Measurements from ENCODE around the gene TRIO.

Gene TRIO

DNA sequence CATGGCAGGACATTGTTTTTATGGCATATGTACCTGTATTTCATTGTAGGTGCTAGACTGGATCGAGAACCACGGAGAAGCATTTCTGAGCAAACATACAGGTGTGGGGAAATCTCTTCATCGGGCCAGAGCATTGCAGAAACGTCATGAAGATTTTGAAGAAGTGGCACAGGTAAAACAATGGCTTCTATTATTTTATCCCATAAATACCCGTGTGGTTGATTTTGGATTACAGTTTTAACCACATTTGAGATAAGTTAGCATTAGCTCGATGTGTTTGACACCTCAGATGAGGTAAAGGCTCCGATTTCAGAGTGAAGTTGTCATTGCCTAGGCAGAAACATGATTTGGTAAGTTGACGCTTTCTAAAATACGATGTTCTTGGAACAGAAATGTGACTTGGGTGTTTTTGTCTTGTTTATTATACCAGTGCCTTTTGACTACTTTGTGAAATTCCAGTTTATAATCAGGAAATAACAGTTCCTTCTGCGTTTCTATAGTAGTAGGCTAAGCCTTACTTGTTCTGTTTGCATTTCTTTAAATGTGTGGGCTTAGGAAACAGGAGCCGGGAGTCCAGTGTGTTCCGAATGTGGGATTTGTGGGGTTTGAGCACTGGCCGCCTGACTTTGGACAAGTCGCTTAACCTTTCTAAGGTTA, 187.7 kb downstream of the TRIO start:
- peak; percentile 54 to 79 for DNase-seq

DNA sequence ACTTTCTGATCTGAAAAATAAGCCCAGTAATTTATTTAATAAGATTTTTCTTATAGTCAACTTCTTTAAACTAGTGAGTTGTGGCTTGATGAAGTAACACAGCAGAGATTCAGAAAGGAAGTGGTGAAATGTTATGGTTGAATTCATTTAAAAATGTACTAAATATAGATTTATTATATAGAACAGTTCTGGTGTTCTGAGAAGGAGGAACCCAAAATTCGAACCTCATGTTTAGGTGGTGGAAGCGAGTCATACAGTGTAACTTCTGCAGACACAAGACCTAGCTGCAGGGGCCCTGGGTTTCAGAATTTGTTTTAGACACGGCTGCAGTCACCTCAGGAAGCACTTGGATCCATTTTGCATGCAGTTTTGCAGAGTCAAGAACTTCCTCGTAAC, 188.2 kb downstream of the TRIO start:
- peak; percentile 93 to 98 for DNase-seq

DNA sequence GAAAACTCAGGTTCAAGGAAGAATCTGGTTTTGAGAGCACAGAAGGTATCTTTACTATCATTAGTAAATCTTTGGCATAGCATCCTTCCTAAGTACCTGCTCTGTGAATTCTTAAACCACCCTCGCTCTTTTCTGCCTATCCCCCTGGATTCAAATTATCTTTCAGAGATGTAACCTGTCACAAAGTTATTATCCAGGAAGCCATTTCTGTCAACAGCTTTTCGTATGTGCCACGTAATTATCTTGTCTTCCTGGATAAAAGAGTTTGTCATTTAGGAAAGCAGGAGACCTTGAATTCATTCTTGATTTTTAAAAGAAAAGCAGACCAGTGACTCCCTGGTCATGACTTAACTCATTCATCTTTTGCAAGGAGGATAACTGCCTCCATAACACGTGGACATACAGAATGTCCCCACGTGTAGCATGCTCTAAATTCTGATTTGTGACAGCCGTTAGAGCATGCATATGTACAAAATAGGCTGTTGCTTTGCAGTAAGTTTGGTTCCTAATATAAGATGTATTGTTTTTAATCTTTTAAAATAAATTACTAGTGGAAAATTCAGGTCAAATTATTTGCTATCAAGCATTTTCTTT, 189.0 kb downstream of the TRIO start:
- no peak for DNase-seq

DNA sequence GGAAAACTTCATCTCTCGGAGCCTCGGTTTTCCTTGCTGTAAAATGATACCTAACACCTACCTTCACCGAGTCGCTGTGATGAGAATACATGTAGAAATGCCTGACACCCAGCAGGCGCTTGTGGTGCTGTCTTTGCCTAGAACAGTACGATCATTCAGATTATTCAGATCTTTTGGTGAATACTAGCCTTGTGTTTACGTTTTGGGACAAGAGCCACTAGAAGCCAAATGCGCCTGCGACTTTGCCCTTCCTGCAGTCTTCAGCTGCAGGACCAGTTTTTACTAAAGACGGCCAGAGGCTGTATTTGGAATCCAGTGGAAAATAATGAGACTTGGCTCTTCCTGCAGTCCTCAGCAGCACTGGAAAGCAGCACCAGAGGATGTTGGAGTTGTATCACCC, 189.6 kb downstream of the TRIO start:
- no peak for DNase-seq

DNA sequence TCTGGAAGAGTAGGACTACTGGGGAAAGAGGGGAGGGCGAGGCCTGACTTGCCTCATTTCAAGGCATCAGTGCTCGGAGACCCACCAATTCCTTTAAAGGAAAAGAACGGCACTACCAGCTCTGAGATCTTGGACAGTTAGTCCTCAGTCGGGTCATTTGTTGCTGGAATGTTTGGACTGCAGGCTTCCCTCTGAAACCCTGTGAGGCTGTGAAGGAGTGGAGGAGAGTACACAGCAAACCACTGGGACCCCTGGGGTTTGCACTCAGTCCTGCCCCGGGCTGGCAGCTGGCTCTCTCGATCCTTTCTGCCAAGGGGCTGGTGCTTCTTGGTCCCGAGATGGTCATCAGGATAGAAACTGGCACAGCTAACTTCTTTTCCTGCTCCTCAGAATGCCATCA, 194.5 kb downstream of the TRIO start:
- DNase-seq: no peak

DNA sequence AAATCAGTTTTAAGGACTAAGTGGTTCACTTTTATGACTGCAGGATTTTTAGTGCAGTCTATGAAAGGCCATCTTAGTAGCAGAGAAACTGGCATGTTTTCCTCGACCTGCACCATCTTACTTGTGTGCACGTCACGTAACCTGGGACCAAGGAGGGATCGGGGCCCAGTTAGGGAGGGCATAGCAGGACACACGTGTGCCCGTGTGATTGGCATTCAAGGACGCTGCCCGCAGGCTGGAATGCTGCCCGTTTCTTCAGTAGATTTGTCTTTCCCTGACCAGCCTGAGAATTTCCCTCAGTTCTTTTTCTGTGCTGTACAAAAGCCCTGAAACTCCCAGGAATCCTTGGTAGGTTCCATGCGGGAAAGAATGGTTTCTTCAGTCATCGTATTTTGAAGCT, 196.3 kb downstream of the TRIO start:
- DNase-seq: no peak

DNA sequence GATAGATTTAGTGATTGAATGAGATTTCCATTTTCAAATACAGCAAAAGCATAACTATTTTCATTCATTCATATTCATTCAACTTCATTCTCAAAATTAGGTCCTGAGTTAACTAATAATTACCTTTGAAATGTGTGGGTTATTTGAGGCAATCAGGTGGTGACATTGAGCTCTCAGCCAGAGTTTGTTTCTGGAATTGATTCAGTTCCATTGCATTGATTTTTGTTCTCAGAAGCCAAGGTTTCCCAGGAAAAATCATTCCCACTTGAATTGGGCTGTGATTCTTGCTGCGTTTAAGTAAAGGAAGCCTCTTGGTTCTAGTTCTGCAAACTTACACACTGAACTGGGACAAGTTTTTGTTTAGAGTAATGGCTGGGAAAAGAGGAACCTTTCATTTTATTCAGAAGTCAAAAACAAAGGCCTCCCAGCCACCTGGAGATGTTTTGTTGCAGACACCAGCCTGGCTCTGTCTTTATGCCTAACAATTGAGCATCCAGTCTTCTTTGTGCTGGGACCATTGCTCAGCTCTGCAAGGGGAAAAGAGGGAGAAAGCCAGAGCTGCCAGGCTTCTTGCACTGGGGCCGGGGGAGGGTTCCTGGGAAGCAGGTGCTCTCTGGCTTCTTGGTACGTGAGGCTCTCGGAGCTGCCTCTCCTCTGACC, 198.6 kb downstream of the TRIO start:
- peak; percentile 23 to 33 for DNase-seq

DNA sequence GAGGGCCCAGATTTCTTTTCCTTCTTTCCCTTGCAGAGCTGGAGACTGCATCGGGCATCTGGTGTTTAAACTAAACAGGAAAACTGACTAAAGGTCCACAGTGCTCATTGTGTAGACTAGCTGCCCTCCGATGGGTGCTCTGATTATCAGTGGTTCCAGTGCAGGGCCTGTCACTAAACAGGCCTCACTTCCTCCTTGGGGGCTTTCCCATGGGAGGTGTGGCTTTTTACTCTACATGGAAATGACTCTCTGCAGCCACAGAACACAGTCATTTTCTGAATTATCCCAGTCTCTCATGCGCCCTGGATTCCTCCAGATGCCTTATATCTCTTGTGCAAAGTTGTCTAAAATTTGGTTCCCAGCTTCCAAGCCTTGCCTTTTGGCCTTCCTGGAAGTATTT, 199.2 kb downstream of the TRIO start:
- DNase-seq: peak; percentile 53 to 68

DNA sequence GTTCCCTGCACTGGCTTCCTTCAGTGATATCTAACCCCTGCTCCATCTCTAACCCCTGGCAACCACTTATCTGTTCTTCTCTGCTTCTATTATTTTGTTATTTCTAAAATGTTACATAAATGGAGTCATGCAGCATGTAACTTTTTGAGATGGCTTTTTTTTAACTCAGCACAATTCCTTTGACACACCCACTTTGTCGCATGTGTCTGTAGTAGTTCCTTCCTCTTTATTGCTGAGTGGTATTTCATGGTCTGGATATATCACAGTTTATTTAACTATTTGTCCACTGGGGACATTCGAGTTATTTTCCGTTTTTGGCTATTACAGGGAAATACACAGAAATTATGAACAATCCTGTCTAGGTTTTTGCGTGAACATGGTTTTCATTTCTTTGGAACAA, 200.2 kb downstream of the TRIO start:
- peak; percentile 56 to 76 for DNase-seq

DNA sequence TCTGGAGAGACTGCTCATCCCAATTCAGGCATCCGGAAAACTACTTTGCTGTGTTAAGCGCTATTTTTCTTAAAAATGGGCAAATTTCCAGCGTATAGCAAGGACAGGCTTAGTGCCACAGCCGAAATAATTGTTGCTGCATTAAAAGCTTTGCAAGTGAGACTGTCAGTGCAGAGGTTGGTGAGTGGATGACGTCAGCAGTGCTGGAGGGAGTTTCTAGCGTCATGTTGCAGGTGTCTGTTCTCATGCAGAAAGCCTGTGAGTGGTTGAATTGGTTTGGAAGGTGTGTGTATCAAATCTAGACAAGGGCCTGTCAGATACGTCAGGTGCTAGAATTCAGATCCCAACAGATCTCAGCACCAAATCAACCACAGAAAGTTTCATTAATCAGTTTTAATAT, 204.4 kb downstream of the TRIO start:
- DNase-seq: no peak

DNA sequence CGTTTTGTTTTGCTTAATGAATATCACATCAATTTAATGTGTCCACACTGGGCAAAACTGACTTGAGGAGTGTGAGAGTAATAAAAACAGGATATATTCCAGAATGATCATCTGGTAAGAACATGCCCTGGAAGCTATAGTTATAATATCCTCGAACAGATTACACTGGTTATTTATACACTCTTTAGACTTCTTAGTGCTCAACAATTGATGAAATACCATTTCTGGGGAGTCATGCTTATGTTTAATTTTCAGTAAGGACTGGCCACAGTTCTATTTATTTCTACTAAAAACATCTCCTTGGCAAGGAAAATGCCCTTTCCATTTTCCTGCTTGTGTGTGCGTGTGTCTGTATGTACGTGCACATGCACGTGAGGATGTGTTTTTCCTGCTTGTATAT, 205.0 kb downstream of the TRIO start:
- no peak for DNase-seq

DNA sequence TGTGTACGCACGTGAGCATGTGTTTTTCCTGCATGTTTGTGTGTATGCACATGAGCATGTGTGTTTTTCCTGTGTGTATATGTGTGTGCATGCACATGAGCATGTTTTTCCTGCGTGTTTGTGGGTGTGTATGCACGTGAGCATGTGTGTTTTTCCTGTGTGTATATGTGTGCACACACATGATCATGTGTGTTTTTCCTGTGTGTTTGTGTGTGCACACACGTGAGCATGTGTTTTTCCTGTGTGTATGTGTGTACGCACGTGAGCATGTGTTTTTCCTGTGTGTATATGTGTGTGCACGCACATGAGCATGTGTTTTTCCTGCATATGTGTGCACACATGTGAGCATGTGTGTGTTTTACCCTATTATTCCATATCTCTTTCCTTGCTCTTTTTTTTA, 205.9 kb downstream of the TRIO start:
- DNase-seq: no peak

DNA sequence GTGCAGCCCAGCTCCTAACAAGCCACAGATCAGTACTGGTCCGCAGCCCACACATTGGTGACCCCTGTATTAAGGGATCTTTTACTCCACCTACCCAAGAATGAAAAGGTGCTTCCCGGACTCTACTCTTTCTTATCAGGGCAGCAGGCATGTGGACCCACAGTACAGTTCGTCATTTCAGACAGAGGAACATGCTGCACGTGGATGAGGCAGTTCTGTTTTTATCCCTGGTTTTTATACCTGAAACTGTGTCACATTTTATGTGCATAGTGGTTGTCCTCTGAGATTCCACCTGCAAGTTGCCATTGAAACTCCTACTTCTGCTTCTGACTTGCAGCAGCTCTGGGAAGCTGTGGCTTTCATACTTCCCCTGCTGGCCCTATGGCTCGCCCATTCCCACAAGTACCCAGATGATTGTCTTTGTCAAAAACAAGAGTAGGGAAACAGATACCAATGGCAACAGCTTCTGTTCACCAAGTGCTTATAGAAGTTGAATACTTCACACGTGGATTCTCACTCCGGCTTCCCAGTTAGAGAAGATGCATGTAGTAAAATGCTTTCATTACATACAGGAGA, 208.0 kb downstream of the TRIO start:
- DNase-seq: peak; percentile 43 to 59

DNA sequence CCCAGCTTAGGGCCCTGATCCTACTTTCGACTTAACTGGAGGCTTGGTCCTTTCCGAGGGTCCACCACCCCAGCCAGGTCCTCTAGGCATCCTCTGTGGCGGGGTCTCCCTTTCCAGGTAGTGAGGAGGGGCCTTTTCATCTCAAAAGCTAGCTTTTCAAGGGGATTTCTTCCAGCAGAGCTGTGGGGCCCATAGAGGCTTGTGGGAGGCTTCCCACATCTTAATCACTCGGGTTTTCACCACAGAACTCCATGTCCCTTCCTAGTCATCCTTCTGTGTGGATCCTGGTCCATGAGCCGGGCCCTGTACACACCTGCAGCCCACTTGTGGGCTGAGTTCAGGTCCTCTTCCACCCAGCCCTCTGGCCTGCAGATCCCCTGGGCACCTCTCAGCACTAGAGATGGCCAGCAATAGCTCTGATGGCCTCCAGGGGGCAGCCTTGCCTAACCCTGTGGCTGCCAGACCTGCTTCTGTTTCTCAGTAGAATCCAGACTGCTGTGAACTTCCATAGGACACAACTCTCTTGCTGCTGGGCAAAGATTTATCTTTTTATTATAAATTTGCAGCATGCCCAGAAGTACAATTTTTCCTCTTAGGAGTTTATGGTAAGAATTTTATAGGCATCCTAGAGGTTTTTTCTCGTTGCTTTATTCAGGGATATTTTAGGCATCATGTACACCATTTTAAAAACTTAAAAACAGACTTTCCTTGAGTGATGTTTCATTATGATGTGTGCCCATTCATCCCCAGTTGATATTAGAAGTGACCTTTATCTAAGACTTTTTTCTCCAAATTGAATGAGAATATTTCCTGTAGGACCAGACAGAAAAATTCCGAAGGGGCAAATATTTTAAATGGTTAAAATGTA, 208.9 kb downstream of the TRIO start:
- DNase-seq: peak; percentile 74 to 76

DNA sequence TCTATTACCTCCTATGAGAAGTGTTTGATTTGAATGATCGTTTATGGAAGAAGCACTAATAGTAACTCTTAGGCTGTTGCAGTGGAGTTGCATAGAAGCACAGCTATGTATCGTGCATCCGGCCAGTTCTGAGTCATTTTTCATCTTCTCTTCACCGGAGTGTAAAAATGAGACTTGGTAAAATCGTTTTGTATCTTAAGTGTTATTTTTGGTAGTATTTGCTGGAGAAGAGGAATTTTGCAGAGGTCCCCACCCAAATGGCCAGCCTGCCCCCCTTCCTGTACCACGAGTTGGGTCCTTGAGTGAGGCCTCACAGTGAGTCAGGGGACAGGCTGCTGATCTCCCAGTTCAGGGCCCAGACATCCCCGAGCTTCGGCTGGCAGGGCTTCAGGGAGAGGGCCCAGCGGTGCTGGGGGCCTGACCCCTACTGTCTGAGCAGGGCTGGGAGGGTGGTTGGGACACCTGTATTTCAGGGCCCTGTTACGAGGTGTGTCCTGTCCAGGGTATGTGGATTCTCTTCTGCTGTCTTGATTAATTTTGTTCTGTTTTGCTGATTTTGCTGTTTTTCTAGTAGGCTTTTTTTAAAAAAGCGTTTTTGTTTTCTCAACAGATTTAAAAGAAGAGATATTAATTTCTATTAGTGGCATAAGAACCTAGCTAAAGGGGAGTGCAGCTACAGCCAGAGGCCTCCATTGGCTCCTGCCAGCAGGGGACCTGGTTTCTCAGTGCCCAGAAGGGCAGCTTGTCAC, 210.8 kb downstream of the TRIO start:
- no peak for DNase-seq

DNA sequence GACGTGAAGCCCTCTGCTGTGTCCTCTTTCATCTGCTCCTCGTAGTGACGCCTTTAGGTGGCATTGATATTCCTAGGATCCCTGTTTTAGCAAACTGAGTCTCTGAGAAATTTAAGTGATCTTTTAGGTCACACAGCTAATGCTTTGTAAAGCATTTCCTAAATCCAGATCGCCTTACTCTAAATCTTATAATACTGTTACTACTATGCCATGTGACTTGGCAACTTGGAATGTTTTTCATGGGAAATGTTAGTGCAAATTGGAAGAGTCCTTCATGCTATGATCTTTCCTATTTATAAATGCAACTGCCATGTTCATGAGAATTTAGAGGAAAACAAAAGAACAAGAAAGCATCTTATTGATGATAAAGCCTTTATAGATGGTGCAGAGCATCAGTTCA, 212.2 kb downstream of the TRIO start:
- DNase-seq: no peak

DNA sequence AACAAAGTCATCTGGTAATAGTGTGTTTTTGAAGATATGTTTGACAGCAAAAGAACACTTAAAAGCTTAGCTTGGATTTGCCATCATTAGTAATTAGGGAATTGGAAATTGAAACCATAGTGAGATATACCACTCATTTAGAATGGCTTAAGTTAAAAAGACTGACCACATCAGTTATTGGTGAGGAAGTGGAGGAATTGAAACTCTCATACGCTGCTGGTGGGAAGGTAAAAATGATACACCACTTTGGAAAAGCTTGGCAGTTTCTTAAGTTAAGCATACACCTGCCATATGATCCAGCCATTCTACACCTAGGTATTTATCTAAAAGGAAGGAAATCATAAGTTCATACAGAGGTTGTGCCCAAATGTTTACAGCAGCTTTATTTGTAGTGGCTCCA, 213.2 kb downstream of the TRIO start:
- DNase-seq: no peak

DNA sequence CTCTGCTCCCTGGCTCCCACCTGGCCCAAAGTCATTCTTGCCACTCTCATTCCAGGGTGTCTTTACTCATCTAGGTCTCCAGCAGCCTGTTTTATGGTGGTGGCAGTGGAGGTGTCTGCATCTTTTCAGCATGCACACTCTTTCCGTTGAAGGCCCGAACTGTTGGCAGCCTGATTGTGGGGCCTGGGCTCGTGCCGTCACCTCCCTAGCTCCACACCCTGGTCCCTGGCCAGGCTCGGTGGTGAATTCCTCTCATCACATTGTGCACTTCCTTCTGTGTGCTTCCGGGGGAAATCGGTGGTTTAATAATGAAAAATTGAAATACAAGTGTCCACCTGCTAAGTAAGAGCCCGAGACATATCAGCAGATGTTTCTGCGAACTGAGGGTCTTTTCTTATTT, 214.3 kb downstream of the TRIO start:
- DNase-seq: no peak

DNA sequence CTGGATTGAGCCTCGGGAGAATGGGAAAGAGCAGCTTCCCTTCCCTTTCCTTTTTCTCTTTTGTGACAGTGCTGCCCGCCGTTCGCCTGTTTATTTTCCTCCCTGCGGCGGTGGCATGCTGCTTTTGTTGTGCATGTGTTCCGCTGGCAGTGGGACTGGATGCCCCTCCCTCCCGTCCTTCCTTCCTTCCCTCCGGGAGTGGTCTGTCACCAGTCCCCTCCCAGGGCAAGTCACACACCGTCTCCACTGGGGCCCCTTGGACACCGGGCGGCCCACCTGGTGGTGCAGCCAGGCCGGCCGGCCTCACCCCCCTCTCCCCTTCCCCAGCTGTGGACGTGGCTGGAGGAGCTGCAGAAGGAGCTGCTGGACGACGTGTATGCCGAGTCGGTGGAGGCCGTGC, 214.7 kb downstream of the TRIO start:
- no peak for DNase-seq

DNA sequence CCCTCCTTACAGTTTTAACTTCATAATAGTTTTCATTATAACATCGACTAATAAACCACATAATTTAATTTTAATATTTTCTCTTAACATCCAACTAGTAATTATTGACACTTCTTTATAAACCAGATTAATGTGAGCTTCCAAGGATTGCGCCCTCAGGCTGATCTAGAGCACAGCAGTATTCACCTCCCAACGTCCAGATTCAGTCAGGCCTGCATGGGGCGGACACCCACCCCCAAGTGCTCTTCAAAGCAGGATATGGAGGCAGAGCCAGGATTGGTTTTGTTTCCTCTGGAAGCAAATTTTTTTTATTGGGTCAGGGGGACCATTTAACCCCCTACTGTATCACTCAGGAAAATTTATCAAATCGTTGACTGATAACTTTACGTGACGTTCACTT, 215.4 kb downstream of the TRIO start:
- no peak for DNase-seq

DNA sequence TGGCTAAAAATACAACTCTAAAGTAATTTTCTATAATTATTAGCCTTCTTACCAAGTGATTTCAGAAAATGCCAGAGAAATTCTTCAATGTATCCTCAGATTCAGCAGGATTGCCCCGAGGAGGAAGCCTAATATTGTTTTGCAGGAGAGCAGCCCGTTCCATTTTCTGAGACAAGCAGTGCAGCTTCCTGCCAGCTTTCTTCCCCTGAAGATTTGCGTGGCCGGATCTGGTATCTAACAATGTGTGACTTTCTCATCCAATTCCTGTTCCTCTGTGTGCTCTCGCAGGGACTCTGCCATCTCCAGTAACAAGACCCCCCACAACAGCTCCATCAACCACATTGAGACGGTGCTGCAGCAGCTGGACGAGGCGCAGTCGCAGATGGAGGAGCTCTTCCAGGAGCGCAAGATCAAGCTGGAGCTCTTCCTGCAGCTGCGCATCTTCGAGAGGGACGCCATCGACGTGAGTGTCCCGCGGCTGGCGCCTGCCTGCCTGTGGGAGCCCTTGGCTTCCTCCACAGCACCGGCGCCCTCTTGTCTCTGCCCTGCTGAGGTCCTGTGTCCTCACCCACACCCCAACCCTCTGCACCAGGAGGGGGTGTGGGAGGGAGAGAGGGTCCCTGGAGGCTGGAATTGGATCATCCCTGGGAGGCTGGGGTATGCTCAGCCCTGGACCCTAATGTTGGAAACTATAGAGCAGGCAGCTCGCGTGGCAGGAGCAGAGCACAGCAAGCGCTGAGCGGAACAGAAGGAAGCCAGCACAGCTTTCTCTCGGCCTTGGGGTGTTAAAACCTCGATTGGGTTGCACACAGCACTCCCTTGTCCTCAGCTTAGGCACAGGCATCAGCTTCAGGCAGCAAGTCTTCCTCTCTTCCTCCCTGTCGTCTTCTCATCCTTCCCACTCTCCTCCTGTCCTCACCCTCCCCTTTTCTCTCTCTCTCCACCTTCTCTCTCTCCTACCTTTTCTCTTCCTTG, 216.2 kb downstream of the TRIO start:
- no peak for DNase-seq
